KG1 (cell line): ENCODE measurements around the gene KRT10.

Experiments
- DNase-seq: peaks from one replicate; lab custom pipeline; 2025; lab: John Stamatoyannopoulos, UW

Gene KRT10

DNA sequence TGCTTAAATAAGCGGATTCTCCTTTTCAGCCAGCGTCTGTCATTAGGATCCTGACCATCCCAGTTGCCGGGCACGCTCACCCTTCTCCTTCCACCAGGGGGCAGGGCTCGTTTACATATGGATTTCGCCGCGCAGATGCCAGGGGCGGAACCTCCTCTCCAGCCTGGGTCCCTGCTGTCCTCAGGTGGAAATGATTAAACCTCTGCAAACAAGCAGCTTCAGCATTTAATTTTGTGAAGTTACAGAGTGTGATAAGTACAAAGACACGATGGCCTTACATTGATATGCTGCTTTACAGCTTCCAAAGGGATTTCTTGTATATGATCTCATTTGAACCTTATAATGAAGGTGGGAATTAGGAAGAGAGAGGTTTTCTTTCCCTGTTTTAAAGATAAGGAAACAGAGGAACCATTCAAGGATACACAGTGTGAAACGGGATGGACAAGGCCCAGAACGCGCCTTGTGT, 18.8 kb downstream of the KRT10 start:
- no peak for DNase-seq

- no peak for DNase-seq
Observed at GRCh38 chr17:40801157-40801556, 21.3 kb downstream of the KRT10 start.

GRCh38 chr17:40800381-40800780, 22.0 kb downstream of the KRT10 start:
- no peak for DNase-seq

GRCh38 chr17:40799859-40800258, 22.6 kb downstream of the KRT10 start, which contains the start of gene KRT28:
KRT28 (minus strand) TSS chr17:40799959; CDS start chr17:40799893, 66 bp downstream.
- DNase-seq, result no peak

DNA sequence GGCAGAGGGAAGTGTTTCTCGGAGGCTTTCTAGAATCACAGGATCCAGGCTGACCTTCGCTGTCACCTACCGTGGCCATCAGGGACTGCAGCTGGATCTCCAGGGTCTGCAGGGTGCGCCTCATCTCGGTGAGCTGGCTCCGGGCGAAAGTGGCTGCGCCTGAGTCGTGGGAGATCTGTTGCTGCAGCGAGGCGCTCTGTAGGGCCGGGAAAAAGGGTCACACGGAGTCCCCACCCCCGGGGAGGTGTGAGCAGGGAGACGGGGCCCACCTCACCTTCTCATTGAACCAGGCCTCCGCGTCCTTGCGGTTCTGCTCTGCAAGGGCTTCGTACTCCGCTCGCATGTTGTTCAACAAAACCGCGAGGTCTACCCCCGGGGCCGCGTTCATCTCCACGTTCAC, 25.6 kb downstream of the KRT10 start:
- no peak for DNase-seq

DNA sequence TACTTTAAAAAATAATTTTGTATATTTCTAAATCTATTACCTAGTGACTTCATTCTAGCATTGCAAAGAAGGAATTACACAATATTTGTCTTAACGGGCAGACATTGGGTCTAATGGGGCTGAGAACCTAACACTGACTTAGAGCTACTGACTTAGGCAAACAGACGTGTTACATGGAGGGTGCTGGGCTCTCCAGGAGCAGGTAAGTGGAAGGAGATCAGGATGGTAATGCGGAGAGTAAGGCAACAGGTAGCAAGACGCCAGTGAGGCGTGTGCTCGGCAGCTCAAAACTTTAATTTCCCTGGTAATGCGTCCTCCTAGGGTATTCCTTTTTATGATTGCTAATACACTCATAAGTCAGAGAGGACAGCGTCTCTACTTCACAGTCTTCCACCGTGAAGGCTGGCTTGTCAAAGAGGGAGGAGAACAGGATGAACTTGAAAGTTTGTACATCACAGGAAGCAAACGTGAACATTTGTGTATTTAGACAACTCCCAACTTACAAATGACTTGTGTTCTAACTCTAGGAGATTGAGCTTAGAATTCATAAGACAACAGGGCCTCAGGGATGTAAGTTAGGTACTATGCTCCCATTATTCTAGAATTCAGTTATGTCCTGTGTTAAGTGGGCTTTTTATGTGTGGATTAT, 27.3 kb downstream of the KRT10 start:
- DNase-seq, result no peak

DNA sequence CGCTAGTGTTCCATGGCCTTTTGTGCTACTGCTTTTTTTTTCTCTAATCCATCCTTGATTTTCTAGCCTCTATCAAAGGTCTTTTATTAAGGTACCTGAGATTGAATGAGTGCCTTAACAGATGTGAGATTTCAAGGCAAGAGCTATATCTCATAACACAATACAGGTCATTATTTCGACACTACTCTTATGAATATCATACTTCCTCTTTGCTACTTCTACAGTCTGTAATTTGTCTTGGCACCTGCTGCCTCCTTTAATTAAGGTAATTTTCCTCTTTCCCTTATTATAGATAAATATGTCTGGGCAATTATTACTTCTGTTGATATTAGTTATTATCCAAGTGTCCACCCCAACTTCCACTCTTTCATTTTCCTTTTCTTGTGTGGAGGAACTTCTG, 27.9 kb downstream of the KRT10 start:
- no peak for DNase-seq

DNA sequence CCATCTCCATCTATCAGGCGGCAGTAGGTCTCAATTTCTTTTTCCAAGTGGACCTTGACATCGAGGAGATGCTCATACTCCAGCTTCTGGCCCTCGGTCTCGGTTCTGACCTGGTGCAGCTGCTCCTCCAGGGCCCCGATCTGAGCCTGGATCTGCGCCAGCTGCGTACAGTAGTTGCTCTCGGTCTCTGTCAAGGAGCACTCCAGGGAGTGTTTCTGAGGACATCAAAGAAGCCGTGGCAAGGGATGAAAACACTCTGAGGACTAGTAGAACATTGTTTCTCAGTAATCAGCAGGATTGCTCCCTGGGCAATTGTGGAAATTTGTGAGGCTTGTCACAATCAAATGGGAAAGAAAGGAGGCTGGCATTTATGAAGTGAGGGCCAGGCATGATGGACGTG, 28.6 kb downstream of the KRT10 start:
- no peak for DNase-seq

DNA sequence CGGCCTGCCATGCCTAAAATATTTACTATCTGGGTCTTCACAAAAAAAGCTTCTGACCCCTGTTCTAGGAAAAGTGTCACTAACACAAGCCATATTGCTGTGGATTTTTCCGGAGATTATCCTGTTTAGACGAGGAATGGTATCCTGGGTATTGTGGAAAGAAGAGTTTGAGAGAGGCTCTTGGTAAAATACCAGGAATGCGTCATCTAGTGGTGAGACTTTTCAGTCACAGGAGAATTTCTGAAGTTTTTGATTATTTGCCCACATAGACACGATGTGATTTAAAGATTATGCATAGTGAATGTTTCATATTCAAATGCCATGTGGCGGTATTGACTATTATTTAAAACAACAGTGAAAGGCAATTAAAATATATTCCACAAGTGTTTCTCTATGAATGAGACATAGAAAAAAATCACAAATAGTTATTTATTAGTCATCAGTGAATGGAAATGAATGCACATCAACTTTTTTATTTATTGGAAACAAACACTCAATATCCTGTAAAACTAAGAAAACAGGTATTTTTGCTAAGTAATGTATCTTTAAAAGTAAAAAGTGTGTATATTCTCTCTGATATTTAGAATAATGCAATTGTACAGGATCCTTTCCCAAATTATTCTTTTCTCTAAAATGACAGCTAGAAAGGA, 30.5 kb downstream of the KRT10 start:
- no peak for DNase-seq

- DNase-seq, result no peak
Observed at GRCh38 chr17:40791111-40791510, 31.3 kb downstream of the KRT10 start.

- DNase-seq, result no peak
Observed at GRCh38 chr17:40782450-40782849, 40.0 kb downstream of the KRT10 start, which contains the start of gene KRT27. KRT27 (minus strand) TSS chr17:40782550; CDS start chr17:40782493, 57 bp downstream.

DNA sequence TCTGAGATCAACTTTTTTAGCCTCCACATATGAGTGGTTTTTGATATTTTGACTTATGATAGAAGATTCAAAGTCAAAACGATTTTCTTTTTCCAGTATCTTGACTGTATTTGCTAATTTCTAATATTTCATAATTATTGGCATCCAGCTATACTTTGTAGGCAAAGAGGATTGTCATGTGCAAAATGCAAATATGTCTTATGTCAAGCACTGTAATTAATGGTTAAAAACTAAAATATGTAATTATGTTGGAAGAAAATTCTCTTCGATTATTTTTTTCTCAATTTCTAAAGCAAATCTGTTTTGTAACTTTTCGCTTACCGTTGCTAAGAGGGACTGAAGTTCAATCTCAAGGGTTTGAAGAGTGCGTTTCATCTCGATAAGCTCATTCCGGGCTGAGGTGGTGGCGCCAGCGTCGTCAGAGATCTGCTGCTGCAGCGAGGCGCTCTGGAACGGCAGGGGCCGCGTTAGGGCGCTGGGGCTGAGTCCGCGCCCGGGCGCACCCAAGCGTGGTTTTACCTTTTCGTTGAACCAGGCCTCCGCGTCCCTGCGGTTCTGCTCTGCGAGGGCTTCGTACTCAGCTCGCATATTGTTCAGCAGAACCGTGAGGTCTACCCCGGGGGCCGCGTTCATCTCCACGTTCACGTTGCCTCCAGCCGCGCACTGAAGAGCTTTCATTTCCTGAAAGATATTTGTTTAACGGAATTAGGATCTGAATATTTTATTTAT, 43.1 kb downstream of the KRT10 start:
- no peak for DNase-seq

DNA sequence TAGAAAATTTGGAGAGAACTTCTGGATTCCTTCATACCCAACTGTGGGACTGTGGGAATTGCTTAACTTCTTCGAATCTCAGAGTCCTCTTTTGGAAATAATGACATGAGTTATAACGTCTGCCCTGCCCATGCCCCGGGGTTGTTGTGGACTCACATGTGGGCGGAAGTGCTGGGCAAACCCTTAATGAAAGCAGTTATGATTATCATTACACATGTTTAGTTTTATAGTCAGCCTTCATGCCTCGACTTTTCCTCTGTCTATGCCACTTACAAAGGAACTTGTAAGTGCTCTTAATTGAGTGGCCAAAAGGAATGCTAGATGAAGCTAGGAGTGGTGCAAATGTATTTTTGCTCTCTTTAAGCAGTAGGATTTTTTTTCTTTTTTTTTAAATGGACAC, 44.0 kb downstream of the KRT10 start:
- no peak for DNase-seq

DNA sequence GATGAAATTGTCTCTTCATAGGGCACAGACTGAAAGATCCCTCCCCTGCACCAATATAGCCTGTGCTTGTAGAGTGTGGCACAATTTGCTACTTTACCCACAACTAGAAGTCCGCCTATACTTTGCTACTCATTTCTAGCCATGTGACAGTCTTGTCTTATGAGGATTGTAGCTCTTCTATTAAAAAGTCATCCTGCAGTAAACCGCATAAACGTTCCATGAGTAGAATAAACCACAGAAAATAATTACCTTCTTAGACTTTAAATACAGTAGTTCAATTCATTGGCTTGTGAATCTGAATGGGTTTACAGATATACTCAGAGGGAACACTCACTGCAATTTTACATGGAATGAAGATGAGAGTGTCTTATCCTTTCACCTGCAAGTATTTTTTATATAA, 44.4 kb downstream of the KRT10 start:
- no peak for DNase-seq

DNA sequence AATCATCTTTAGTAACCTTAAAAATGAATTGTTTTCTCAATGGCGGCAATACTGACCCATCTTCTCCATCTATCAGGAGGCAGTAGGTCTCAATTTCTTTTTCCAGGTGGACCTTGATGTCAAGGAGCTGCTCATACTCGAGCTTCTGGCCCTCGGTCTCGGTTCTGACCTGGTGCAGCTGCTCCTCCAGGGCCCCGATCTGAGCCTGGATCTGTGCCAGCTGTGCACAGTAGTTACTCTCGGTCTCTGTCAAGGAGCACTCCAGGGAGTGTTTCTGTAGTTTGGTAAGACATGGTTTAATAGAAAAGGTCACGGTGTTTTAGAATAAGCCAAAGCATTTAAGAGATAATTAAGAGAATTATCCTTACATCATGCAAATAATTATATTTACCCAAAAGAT, 45.0 kb downstream of the KRT10 start:
- no peak for DNase-seq

DNA sequence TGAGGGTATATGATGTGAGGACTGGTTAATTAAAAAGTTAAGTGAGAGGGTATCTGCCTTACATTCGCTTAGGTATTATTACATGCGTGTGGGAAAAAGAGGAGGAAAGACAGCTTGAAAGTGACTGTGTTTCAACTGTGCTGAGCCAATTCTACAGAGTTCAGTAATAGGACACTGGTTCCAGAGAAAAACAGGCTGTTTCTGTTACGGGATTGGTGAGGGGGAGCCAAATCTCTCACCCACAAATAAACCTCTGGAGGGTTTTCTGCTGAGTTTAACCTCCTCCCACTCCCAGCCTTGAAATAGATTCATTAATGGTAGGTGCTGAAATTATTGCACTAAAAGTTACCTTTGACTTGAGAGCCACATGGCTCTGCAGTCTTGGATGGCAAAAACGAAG, 46.5 kb downstream of the KRT10 start:
- DNase-seq, result no peak

DNA sequence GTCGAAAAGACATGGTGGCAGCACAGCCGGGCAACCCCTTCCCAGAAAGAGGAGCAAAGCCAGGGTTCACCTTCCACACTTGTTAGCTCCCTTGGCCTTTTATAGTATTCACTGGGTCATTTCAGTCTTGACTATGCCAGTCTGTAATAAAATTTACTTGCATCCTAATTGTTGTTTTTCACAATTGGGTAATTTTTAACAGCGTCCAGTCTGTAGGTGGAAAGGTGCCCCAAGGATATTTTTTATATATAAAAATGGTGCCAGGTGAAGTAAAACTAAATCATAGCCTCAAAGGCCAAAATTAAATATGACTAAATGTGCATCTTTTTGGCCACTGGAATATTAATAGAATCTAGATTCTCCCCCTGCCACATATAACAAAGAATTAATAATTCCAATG, 50.3 kb downstream of the KRT10 start, which contains the start of gene KRT26:
Gene KRT26, minus strand, starts transcription at position 101 of the 400 bp plus-strand sequence. Its CDS starts 88 bp downstream, at position 13.
- DNase-seq, result no peak
